ENCODE measurements around the gene CDK5RAP2.

DNA sequence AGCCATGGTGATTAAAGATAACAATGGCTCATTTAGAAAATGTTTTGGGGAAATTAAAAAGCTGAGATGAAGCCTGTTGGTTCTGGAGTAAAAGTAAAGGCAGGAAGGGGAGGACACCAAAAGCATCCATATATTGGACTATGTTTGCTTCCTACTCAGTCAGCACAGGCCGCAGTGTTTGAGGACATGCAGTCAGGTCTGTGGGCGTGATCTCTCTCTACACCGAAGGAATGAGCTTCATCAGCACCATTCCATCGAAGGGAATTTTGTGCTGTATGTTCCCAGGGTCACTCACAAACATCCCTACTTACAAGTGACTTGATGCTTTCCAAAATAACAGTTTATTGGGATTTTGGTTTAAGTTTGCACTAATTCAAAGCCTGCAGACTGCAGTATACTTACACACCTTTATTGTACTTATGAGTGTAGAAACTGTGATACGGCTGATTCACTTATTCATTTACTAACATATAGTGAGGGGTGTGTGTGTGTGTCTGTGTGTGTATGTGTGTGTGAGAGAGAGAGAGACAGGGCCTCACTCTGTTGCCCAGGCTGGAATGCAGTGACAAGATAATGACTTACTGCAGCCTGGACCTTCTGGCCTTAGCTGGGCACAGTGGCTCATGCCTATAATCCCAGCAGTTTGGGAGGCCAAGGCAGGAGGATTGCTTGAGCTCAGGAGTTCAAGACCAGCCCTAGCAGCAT lies 13.4 kb upstream of the CDK5RAP2 start:
- TF ChIP-seq, protein P1, sequence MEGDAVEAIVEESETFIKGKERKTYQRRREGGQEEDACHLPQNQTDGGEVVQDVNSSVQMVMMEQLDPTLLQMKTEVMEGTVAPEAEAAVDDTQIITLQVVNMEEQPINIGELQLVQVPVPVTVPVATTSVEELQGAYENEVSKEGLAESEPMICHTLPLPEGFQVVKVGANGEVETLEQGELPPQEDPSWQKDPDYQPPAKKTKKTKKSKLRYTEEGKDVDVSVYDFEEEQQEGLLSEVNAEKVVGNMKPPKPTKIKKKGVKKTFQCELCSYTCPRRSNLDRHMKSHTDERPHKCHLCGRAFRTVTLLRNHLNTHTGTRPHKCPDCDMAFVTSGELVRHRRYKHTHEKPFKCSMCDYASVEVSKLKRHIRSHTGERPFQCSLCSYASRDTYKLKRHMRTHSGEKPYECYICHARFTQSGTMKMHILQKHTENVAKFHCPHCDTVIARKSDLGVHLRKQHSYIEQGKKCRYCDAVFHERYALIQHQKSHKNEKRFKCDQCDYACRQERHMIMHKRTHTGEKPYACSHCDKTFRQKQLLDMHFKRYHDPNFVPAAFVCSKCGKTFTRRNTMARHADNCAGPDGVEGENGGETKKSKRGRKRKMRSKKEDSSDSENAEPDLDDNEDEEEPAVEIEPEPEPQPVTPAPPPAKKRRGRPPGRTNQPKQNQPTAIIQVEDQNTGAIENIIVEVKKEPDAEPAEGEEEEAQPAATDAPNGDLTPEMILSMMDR (conservative IDR thresholded peaks at IDR 0.05), result no peak
- TF ChIP-seq ZFX (IDR thresholded peaks at IDR 0.05), result no peak

All from C4-2B (cell line).